HEK293 (cell line): Measurements from ENCODE around the gene TRIM40.

ENCODE experiments used
- BCL11B ChIP-seq: fragments of 450-650 bp; formaldehyde crosslinking; IDR thresholded peaks from 2 replicates; pipeline ENCODE4 v1.5.1; 2016; ENCODE audit warnings: low read depth, missing biosample characterization, missing genetic modification characterization
- FEZF1 ChIP-seq: fragments of 450-650 bp; formaldehyde crosslinking; IDR thresholded peaks from 2 replicates; pipeline ENCODE4 v1.5.1; 2016; ENCODE audit warnings: missing biosample characterization, missing genetic modification characterization
- HIC1 ChIP-seq: fragments of 450-650 bp; formaldehyde crosslinking; IDR thresholded peaks from 2 replicates; pipeline ENCODE4 v1.5.1; 2016; ENCODE audit warnings: missing biosample characterization, missing genetic modification characterization
- HOXD13 ChIP-seq: sonication (generic); formaldehyde crosslinking; IDR thresholded peaks from 2 replicates; pipeline ENCODE4 v1.8.0; 2022; ENCODE audit warnings: missing genetic modification reagents, borderline replicate concordance
- MYNN ChIP-seq: fragments of 450-650 bp; formaldehyde crosslinking; IDR thresholded peaks from 2 replicates; pipeline ENCODE4 v1.5.1; 2016; ENCODE audit warnings: missing biosample characterization, missing genetic modification characterization, borderline replicate concordance
- PRDM1 ChIP-seq: fragments of 450-650 bp; formaldehyde crosslinking; IDR thresholded peaks from 2 replicates; pipeline ENCODE4; 2016; ENCODE audit warnings: missing biosample characterization, missing genetic modification characterization
- SALL2 ChIP-seq: fragments of 450-650 bp; formaldehyde crosslinking; IDR thresholded peaks from 2 replicates; pipeline ENCODE4 v1.5.0; 2017; ENCODE audit warnings: missing biosample characterization, mild to moderate bottlenecking, missing genetic modification characterization, borderline replicate concordance
- SCRT1 ChIP-seq: fragments of 450-650 bp; formaldehyde crosslinking; IDR thresholded peaks from 2 replicates; pipeline ENCODE4 v1.5.1; 2016; ENCODE audit warnings: missing biosample characterization, missing genetic modification characterization, borderline replicate concordance
- SP2 ChIP-seq: fragments of 450-650 bp; formaldehyde crosslinking; IDR thresholded peaks from 2 replicates; pipeline ENCODE4 v1.5.1; 2016; ENCODE audit warnings: missing biosample characterization, missing genetic modification characterization
- SP3 ChIP-seq: fragments of 450-650 bp; formaldehyde crosslinking; IDR thresholded peaks from 2 replicates; pipeline ENCODE4 v1.5.1; 2016; ENCODE audit warnings: missing biosample characterization, missing genetic modification characterization
- ZEB2 ChIP-seq: fragments of 450-650 bp; formaldehyde crosslinking; IDR thresholded peaks from 2 replicates; pipeline ENCODE4 v1.5.1; 2016; ENCODE audit warnings: missing biosample characterization, missing genetic modification characterization
- ZFHX2 ChIP-seq: fragments of 450-650 bp; formaldehyde crosslinking; conservative IDR thresholded peaks from 2 replicates; pipeline ENCODE4 v1.5.1; 2016; ENCODE audit warnings: missing biosample characterization, missing genetic modification characterization
- ZNF2 ChIP-seq: fragments of 450-650 bp; formaldehyde crosslinking; IDR thresholded peaks from 2 replicates; pipeline ENCODE4 v1.5.1; 2016; ENCODE audit warnings: missing biosample characterization, missing genetic modification characterization
- ZNF274 ChIP-seq, 2 experiments: fragments of 200-500 bp in 1 of 2; fragments of 450-650 bp in 1 of 2; sonication (Bioruptor generic) in 1 of 2; formaldehyde crosslinking in 1 of 2; IDR thresholded peaks; 2 replicates each; pipeline versions ENCODE4 v1.5.1 to v1.6.1; 2014 to 2016; ENCODE audit warnings: borderline replicate concordance in 1 of 2, inconsistent platforms in 1 of 2, low read length in 1 of 2, missing biosample characterization in 1 of 2, missing genetic modification characterization in 1 of 2
- ZNF311 ChIP-seq: fragments of 450-650 bp; formaldehyde crosslinking; IDR thresholded peaks from 2 replicates; pipeline ENCODE4 v1.5.1; 2017; ENCODE audit warnings: missing biosample characterization, missing genetic modification characterization, borderline replicate concordance
- ZNF324 ChIP-seq: fragments of 450-650 bp; formaldehyde crosslinking; IDR thresholded peaks from 2 replicates; pipeline ENCODE4 v1.5.1; 2016; ENCODE audit warnings: missing biosample characterization, missing genetic modification characterization
- ZNF366 ChIP-seq: fragments of 450-650 bp; formaldehyde crosslinking; conservative IDR thresholded peaks from 2 replicates; pipeline ENCODE4 v1.5.1; 2016; ENCODE audit warnings: missing biosample characterization, missing genetic modification characterization
- ZNF426 ChIP-seq: fragments of 450-650 bp; formaldehyde crosslinking; IDR thresholded peaks from 2 replicates; pipeline ENCODE4 v1.5.1; 2017; ENCODE audit warnings: missing biosample characterization, missing genetic modification characterization, mild to moderate bottlenecking, inconsistent platforms, moderate library complexity
- ZNF518A ChIP-seq: fragments of 450-650 bp; formaldehyde crosslinking; conservative IDR thresholded peaks from 2 replicates; pipeline ENCODE4 v1.5.1; 2016; ENCODE audit warnings: low read depth, missing biosample characterization, missing genetic modification characterization
- ZNF544 ChIP-seq: fragments of 450-650 bp; formaldehyde crosslinking; IDR thresholded peaks from 2 replicates; pipeline ENCODE4 v1.5.0; 2017; ENCODE audit warnings: missing biosample characterization, missing genetic modification characterization
- ZNF561 ChIP-seq: fragments of 450-650 bp; IDR thresholded peaks from 2 replicates; pipeline ENCODE4 v1.5.1; 2018; ENCODE audit warnings: missing biosample characterization, missing genetic modification characterization, borderline replicate concordance
- ZNF610 ChIP-seq: fragments of 450-650 bp; formaldehyde crosslinking; IDR thresholded peaks from 2 replicates; pipeline ENCODE4 v1.5.1; 2016; ENCODE audit warnings: missing biosample characterization, missing genetic modification characterization, borderline replicate concordance
- ZNF626 ChIP-seq: fragments of 450-650 bp; sonication (Bioruptor Pico); formaldehyde crosslinking; IDR thresholded peaks from 2 replicates; pipeline ENCODE4 v1.5.1; 2018; ENCODE audit warnings: missing biosample characterization, missing genetic modification characterization, inconsistent platforms
- ZNF660 ChIP-seq: fragments of 450-650 bp; IDR thresholded peaks from 2 replicates; pipeline ENCODE4 v1.5.1; 2018; ENCODE audit warnings: missing biosample characterization, mild to moderate bottlenecking, missing genetic modification characterization
- ZNF670 ChIP-seq: fragments of 450-650 bp; formaldehyde crosslinking; IDR thresholded peaks from 2 replicates; pipeline ENCODE4 v1.5.1; 2016; ENCODE audit warnings: missing biosample characterization, missing genetic modification characterization, low read depth
- ZNF76 ChIP-seq: fragments of 450-650 bp; formaldehyde crosslinking; IDR thresholded peaks from 2 replicates; pipeline ENCODE4; 2016; ENCODE audit warnings: low read depth, missing biosample characterization, missing genetic modification characterization, borderline replicate concordance
- ZSCAN30 ChIP-seq: fragments of 450-650 bp; IDR thresholded peaks from 2 replicates; pipeline ENCODE4 v1.5.1; 2018; ENCODE audit warnings: missing biosample characterization, mild to moderate bottlenecking, missing genetic modification characterization, moderate library complexity
- TF ChIP-seq, protein P1 (sequence below): fragments of 450-650 bp; formaldehyde crosslinking; IDR thresholded peaks from 2 replicates; pipeline ENCODE4 v1.5.1; 2017; ENCODE audit warnings: missing biosample characterization, missing genetic modification characterization
- TF ChIP-seq, protein P2 (sequence below): fragments of 450-650 bp; formaldehyde crosslinking; IDR thresholded peaks from 2 replicates; pipeline ENCODE4 v1.5.1; 2016; ENCODE audit warnings: missing biosample characterization, missing genetic modification characterization
- TF ChIP-seq, protein P3 (sequence below): fragments of 450-650 bp; formaldehyde crosslinking; IDR thresholded peaks from 2 replicates; pipeline ENCODE4 v1.5.1; 2016; ENCODE audit warnings: missing biosample characterization, missing genetic modification characterization

TRIM40 gene

DNA sequence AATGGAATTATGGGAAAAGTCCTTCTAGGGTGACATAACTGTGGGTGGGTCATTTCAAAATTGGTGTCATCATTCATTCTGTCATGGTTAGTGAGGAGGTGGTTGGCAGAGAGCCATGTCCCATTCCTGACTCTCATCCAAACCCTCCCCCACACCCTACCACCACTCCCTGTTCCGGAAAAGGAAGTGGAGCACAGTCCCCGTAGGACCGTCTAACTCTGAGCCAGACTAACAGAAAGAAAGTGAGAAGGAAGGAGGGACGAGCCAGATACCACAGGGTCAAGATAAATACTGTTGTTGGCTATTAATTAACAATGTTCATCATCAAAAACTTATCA is 20.3 kb downstream of the TRIM40 start (continued):
- TF ChIP-seq, protein P1, sequence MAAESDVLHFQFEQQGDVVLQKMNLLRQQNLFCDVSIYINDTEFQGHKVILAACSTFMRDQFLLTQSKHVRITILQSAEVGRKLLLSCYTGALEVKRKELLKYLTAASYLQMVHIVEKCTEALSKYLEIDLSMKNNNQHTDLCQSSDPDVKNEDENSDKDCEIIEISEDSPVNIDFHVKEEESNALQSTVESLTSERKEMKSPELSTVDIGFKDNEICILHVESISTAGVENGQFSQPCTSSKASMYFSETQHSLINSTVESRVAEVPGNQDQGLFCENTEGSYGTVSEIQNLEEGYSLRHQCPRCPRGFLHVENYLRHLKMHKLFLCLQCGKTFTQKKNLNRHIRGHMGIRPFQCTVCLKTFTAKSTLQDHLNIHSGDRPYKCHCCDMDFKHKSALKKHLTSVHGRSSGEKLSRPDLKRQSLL (tag by site-specific recombination) = no peak
- TF ChIP-seq ZSCAN30 (tag by site-specific recombination) (peak; percentile 33; the same call in 1 of the 2 replicates), HOXD13 (CRISPR knock-in tag) (no peak), SCRT1 (tag by site-specific recombination) (no peak), ZNF518A (tag by site-specific recombination) (peak; percentile 95), PRDM1 (tag by site-specific recombination) (no peak), ZNF544 (tag by site-specific recombination) (no peak), ZNF324 (tag by site-specific recombination) (peak; percentile 72; the same call in 1 of the 2 replicates), ZNF610 (no peak), BCL11B (peak; percentile 43; the same call in 1 of the 2 replicates), ZNF670 (no peak), SP2 (tag by site-specific recombination) (peak; percentile 62), ZEB2 (peak; percentile 91), ZNF311 (tag by site-specific recombination) (no peak), SP3 (tag by site-specific recombination) (0 out of 2 replicates have a peak, but pooled peaks have one; percentile 54), ZNF626 (no peak), ZNF660 (tag by site-specific recombination) (peak; percentile 95), FEZF1 (tag by site-specific recombination) (peak; percentile 24; the same call in 1 of the 2 replicates), ZNF426 (tag by site-specific recombination) (no peak), HIC1 (tag by site-specific recombination) (peak; percentile 62), ZNF274 (IDR thresholded peaks at IDR 0.05; ENCODE audit: low read length) (no peak), ZNF274 (tag by site-specific recombination; IDR thresholded peaks at IDR 0.05; ENCODE audit: borderline replicate concordance) (no peak), ZFHX2 (tag by site-specific recombination) (peak; percentile 94), SALL2 (tag by site-specific recombination) (no peak), ZNF366 (peak; percentile 76), ZNF561 (tag by site-specific recombination) (peak; percentile 74; the same call in 1 of the 2 replicates), ZNF2 (peak; percentile 25; the same call in 1 of the 2 replicates), ZNF76 (tag by site-specific recombination) (peak; percentile 77; the same call in 1 of the 2 replicates), MYNN (no peak)
- TF ChIP-seq, protein P2, sequence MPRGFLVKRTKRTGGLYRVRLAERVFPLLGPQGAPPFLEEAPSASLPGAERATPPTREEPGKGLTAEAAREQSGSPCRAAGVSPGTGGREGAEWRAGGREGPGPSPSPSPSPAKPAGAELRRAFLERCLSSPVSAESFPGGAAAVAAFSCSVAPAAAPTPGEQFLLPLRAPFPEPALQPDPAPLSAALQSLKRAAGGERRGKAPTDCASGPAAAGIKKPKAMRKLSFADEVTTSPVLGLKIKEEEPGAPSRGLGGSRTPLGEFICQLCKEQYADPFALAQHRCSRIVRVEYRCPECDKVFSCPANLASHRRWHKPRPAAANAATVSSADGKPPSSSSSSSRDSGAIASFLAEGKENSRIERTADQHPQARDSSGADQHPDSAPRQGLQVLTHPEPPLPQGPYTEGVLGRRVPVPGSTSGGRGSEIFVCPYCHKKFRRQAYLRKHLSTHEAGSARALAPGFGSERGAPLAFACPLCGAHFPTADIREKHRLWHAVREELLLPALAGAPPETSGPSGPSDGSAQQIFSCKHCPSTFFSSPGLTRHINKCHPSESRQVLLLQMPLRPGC (tag by site-specific recombination) = peak; percentile 84
- TF ChIP-seq, protein P3, sequence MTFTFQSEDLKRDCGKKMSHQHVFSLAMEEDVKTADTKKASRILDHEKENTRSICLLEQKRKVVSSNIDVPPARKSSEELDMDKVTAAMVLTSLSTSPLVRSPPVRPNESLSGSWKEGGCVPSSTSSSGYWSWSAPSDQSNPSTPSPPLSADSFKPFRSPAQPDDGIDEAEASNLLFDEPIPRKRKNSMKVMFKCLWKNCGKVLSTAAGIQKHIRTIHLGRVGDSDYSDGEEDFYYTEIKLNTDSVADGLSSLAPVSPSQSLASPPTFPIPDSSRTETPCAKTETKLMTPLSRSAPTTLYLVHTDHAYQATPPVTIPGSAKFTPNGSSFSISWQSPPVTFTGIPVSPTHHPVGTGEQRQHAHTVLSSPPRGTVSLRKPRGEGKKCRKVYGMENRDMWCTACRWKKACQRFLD (tag by site-specific recombination) = no peak
